Hindlimb muscle (tissue), 1 donor: ENCODE data around the gene EMC9. TPM values are rescaled to one million over a fixed set of nuclear protein-coding genes. Genes with fewer than 3 reads are reported as not detected.

ENCODE experiments used
- DNase-seq: peaks from one replicate; pipeline ENCODE4 v3.0.0-alpha.2; 2013
- polyA plus RNA-seq: library from polyadenylated mRNA; unstranded; fragments of 120-200 nt; gene quantifications from one replicate; pipeline ENCODE4 v1.2.1, GENCODE V29; 2013; ENCODE audit not compliant: insufficient read length

EMC9 gene
- 29.8 TPM for polyA plus RNA-seq

GRCh38 chr14:24141097-24141880 is at the start of gene EMC9:
EMC9 (minus strand) TSS chr14:24141591; CDS start chr14:24141304, 287 bp downstream.
- peak; percentile 99 for DNase-seq

GRCh38 chr14:24190416-24190815 is 49.0 kb upstream of the EMC9 start:
- DNase-seq = no peak

- DNase-seq = no peak
Observed at GRCh38 chr14:24189460-24189859, 48.1 kb upstream of the EMC9 start.

- DNase-seq = no peak
Observed at GRCh38 chr14:24189059-24189375, 47.6 kb upstream of the EMC9 start.

GRCh38 chr14:24188251-24189058 is 47.1 kb upstream of the EMC9 start, which contains the start of gene IPO4:
IPO4 (minus strand) TSS chr14:24188816; CDS start chr14:24188787, 29 bp downstream.
- peak; percentile 96 for DNase-seq

GRCh38 chr14:24187539-24187915 is 46.1 kb upstream of the EMC9 start:
- DNase-seq = no peak

- no peak for DNase-seq
Observed at GRCh38 chr14:24186831-24187538, 45.6 kb upstream of the EMC9 start.

- DNase-seq = no peak
Observed at GRCh38 chr14:24185741-24186140, 44.4 kb upstream of the EMC9 start.

- no peak for DNase-seq
Observed at GRCh38 chr14:24185026-24185425, 43.6 kb upstream of the EMC9 start.

GRCh38 chr14:24184104-24184970 is 42.9 kb upstream of the EMC9 start:
- no peak for DNase-seq

- no peak for DNase-seq
Observed at GRCh38 chr14:24183014-24183481, 41.7 kb upstream of the EMC9 start.

- no peak for DNase-seq
Observed at GRCh38 chr14:24182110-24182882, 40.9 kb upstream of the EMC9 start.

GRCh38 chr14:24181371-24182077 is 40.1 kb upstream of the EMC9 start:
- DNase-seq = no peak

GRCh38 chr14:24179961-24180796 is 38.8 kb upstream of the EMC9 start:
- DNase-seq = no peak

GRCh38 chr14:24179294-24179960 is 38.0 kb upstream of the EMC9 start:
- DNase-seq = no peak

GRCh38 chr14:24178399-24179178 is 37.2 kb upstream of the EMC9 start:
- DNase-seq = no peak

- DNase-seq = no peak
Observed at GRCh38 chr14:24177891-24178290, 36.5 kb upstream of the EMC9 start.
